ENCODE measurements around the gene UBXN1. TPM values are rescaled to one million over a fixed set of nuclear protein-coding genes. Genes with fewer than 3 reads are reported as not detected.

Gene UBXN1
- total and polyA plus RNA-seq, 2 experiments from 2014 or later, result 109 to 302 TPM

DNA sequence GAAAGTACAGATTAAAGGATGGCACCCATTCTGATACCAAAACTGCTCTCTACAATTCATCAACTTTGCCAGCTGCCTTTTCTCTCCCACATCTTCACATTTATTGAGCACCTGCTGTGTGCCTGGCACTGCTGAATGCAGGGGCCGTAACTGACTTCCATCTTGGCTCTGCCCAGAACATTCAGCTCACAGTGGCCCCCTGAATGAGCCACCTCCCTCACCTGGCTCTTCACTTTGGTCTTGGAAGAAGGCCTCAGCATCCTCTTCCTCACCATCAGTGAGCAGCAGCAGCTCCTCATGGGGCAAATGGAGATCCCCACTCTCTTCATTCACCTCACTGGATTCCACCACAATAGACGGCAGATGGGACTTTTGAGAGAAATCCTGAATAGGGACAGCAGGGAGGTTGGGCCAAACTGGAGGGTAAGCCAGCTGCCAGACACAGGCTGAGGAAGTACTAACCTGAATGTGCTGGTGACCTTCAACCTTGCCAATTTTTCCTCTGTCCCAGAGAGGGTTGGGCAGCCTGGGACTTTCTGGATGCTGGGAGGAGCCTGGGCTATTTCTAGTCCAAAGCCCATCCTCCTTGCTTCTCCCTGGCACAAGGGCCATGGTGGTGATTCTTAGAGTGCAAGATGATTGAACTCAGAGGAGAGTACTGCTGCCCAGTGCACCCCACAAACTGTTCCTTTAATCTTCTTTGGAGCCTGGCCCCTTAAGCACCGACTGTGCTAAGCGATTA is 9.3 kb downstream of the UBXN1 start:
- no peaks in the 10 kb centered on the region for H3K27me3 ChIP-seq
- no peak for DNase-seq (ENCODE audit: low read depth in 1 of 2, low spot score in 1 of 2)
- no peak for TF ChIP-seq CTCF (IDR thresholded peaks at IDR 0.05; ENCODE audit: low read depth, low read length)
- H3K4me1 ChIP-seq (ENCODE audit: low read depth), result peaks cover 23% of the 10 kb centered on the region
- H3K27ac ChIP-seq, result peak overlapping the region; percentile 61
- H3K9me3 ChIP-seq (ENCODE audit: low read depth), result no peaks in the 10 kb centered on the region
- peaks cover 6% of the 10 kb centered on the region for H3K36me3 ChIP-seq
- no peak overlapping the region for H3K4me3 ChIP-seq

- no peak for TF ChIP-seq CTCF (IDR thresholded peaks at IDR 0.05; ENCODE audit: low read depth, low read length)
- no peak for DNase-seq (ENCODE audit: low read depth in 1 of 2, low spot score in 1 of 2)
- H3K27ac ChIP-seq, result no peak overlapping the region
- H3K4me3 ChIP-seq, result no peak overlapping the region
- H3K9me3 ChIP-seq (ENCODE audit: low read depth), result no peaks in the 10 kb centered on the region
- H3K27me3 ChIP-seq, result no peaks in the 10 kb centered on the region
- peaks cover 2% of the 10 kb centered on the region for H3K36me3 ChIP-seq
- peaks cover 18% of the 10 kb centered on the region for H3K4me1 ChIP-seq (ENCODE audit: low read depth)
Observed at GRCh38 chr11:62667460-62667859, 11.4 kb downstream of the UBXN1 start.

DNA sequence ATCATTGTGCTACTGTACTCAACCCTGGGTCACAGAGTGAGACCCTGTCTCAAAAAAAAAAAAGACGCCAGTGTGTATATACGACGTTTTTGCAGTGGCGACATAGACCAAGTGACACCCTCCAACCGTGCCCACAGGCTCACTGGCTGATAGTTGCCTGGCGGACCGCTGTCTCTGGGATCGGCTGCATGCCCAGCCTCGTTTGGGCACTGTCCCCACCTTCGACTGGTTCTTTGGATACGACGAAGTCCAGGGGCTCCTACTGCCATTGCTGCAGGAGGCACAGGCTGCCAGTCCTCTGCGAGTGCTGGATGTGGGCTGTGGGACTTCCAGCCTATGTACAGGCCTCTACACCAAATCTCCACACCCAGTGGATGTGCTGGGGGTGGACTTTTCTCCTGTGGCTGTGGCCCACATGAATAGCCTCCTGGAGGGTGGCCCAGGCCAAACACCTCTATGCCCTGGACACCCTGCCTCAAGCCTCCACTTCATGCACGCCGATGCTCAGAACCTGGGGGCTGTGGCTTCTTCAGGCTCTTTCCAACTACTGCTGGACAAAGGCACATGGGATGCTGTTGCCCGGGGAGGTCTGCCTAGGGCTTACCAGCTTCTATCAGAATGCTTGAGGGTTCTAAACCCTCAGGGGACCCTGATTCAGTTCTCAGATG is 12.5 kb downstream of the UBXN1 start:
- Histone ChIP-seq H3K4me1 (ENCODE audit: low read depth) (peaks cover 18% of the 10 kb centered on the region), H3K36me3 (peaks cover 2% of the 10 kb centered on the region), H3K27me3 (no peaks in the 10 kb centered on the region), H3K27ac (peak overlapping the region; percentile 89), H3K4me3 (peak overlapping the region; percentile 67), H3K9me3 (ENCODE audit: low read depth) (no peaks in the 10 kb centered on the region)
- no peak for DNase-seq (ENCODE audit: low read depth in 1 of 2, low spot score in 1 of 2)
- TF ChIP-seq CTCF (IDR thresholded peaks at IDR 0.05; ENCODE audit: low read depth, low read length), result no peak

DNA sequence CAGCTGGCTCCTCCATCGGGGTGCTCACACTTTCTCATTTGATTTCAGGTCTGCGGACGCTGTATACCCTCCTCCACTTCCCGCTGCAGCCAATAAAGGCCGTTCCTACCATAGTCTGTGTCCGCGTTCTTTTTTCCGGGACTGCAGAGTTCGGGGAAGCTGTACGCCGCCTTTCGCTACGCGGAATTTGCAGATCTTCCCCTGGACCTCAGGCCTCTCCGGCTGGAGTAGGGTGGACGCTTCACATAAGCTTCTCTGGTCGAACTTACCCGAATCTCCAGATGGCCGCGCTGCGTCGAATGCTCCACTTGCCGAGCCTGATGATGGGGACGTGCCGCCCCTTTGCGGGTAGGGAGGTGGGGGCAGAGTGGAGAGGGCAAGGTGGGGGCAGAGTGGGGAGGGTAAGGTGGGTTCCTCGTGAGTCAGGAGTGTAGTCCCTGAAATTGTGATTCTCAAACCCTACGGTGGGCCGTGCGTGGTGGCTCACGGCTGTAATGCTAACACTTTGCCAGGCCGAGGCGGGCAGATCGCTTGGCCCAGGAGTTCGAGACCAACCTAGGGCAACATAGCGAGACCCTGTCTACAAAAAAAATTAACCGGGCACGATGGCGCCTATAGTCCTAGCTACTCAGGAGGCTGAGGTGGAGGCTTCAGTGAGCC is 13.1 kb downstream of the UBXN1 start:
- H3K9me3 ChIP-seq (ENCODE audit: low read depth), result no peaks in the 10 kb centered on the region
- DNase-seq (ENCODE audit: low read depth in 1 of 2, low spot score in 1 of 2), result peak; percentile 78 to 79
- TF ChIP-seq CTCF (IDR thresholded peaks at IDR 0.05; ENCODE audit: low read depth, low read length), result no peak
- peaks cover 15% of the 10 kb centered on the region for H3K4me1 ChIP-seq (ENCODE audit: low read depth)
- no peaks in the 10 kb centered on the region for H3K27me3 ChIP-seq
- H3K4me3 ChIP-seq, result peak overlapping the region; percentile 67
- H3K36me3 ChIP-seq, result peaks cover 2% of the 10 kb centered on the region
- peak overlapping the region; percentile 89 for H3K27ac ChIP-seq

GRCh38 chr11:62665075-62665598 is 13.7 kb downstream of the UBXN1 start, which contains the start of the genes C11orf98 and CSKMT:
C11orf98 (minus strand) TSS chr11:62665210; CDS start chr11:62665169, 41 bp downstream.
CSKMT (plus strand) TSS chr11:62665312; CDS start chr11:62665880, 568 bp downstream.
- Histone ChIP-seq H3K27ac (peak within 1 kb of the TSS; percentile 89), H3K36me3 (peaks cover 2% of the 10 kb centered on the region), H3K4me1 (ENCODE audit: low read depth) (peaks cover 14% of the 10 kb centered on the region), H3K4me3 (peak within 1 kb of the TSS; percentile 67), H3K27me3 (no peaks in the 10 kb centered on the region), H3K9me3 (ENCODE audit: low read depth) (no peaks in the 10 kb centered on the region)
- TF ChIP-seq CTCF (IDR thresholded peaks at IDR 0.05; ENCODE audit: low read depth, low read length), result no peak
- DNase-seq (ENCODE audit: low read depth in 1 of 2, low spot score in 1 of 2), result peak; percentile 94 to 96

All from cardiac muscle cell (in vitro differentiated cells and primary cell).